ENCODE results near the gene LCE5A.
"Not testable (repeated sequence)": the region's sequence is repeated elsewhere in the genome, so short reads cannot be mapped to it uniquely, and the experiment has no call there.

LCE5A gene

DNA sequence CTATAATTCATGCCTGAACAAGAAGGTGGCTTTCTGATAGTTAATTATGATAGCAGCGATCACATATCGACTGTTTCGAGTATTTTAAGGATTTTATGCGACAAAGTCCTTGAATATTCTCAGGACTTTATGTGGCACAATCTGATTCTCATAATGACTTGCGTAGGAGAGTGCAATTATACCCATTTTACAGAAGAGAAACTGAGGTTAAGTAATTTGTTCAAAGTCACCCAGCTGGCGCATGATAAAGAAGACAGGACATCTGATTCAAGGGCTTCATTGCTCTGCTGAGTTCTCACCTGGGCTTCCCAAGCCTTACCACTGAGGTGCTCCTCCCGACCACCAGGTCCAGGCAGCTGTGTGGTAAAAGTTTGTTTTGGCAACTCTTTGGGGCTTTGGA lies 5.5 kb downstream of the LCE5A start:
- DNase-seq (ENCODE audit: low read depth), result no peak

GRCh38 chr1:152517237-152517811 lies 6.7 kb downstream of the LCE5A start:
- DNase-seq (ENCODE audit: low read depth), result no peak

GRCh38 chr1:152519851-152520250 lies 9.2 kb downstream of the LCE5A start:
- no peak for DNase-seq (ENCODE audit: low read depth)

- DNase-seq (ENCODE audit: low read depth), result no peak
These were observed 10.0 kb downstream of the LCE5A start for GRCh38 chr1:152520561-152521090.

- DNase-seq (ENCODE audit: low read depth), result no peak
These were observed 14.6 kb downstream of the LCE5A start for GRCh38 chr1:152525080-152525641.

GRCh38 chr1:152533327-152533938 lies 22.8 kb downstream of the LCE5A start:
- no peak for DNase-seq (ENCODE audit: low read depth)

- DNase-seq (ENCODE audit: low read depth), result no peak
These were observed 25.2 kb downstream of the LCE5A start for GRCh38 chr1:152535774-152536173.

- no peak for DNase-seq (ENCODE audit: low read depth)
These were observed 26.9 kb downstream of the LCE5A start for GRCh38 chr1:152537496-152537895.

GRCh38 chr1:152539901-152540300 lies 29.3 kb downstream of the LCE5A start:
- DNase-seq (ENCODE audit: low read depth), result no peak

GRCh38 chr1:152543820-152544219 lies 33.2 kb downstream of the LCE5A start:
- DNase-seq (ENCODE audit: low read depth), result no peak

DNA sequence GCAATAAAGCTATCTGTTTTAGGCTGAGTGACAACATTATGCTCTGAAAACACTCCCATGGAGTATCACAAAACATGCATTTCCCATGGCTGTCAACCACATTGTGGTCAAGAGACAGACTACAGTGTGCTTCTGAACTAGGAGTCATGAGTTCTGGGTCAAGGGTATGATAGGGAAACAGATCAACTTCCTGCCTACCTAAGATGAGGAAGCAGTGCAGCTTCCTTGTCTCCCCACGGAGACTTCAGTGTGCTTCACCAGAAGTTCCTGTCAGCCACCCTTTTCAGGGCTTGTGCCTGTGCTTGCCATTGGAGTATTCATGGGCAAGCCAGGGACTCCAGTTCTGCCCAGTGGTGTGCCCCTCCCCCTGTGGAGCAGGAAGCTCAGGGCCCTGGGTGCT lies 36.1 kb downstream of the LCE5A start:
- no peak for DNase-seq (ENCODE audit: low read depth)

- DNase-seq (ENCODE audit: low read depth), result not testable (repeated sequence)
These were observed 37.8 kb downstream of the LCE5A start for GRCh38 chr1:152548358-152548757.
